GM18507 (cell line): ENCODE data around the gene CD177.
"Not testable (repeated sequence)": the region's sequence is repeated elsewhere in the genome, so short reads cannot be mapped to it uniquely, and the experiment has no call there.

ENCODE experiments used
- DNase-seq: peaks from one replicate; pipeline ENCODE4 v3.0.0; 2011; ENCODE audit warnings: low read depth; ENCODE audit not compliant: insufficient read length; ENCODE audit errors: extremely low spot score
- FAIRE-seq: peaks from 2 replicates; lab custom pipeline; 2011; peaks lifted over from hg19 to GRCh38; lab: Jason Lieb, UNC

The CD177 gene, protein sequence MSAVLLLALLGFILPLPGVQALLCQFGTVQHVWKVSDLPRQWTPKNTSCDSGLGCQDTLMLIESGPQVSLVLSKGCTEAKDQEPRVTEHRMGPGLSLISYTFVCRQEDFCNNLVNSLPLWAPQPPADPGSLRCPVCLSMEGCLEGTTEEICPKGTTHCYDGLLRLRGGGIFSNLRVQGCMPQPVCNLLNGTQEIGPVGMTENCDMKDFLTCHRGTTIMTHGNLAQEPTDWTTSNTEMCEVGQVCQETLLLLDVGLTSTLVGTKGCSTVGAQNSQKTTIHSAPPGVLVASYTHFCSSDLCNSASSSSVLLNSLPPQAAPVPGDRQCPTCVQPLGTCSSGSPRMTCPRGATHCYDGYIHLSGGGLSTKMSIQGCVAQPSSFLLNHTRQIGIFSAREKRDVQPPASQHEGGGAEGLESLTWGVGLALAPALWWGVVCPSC

DNA sequence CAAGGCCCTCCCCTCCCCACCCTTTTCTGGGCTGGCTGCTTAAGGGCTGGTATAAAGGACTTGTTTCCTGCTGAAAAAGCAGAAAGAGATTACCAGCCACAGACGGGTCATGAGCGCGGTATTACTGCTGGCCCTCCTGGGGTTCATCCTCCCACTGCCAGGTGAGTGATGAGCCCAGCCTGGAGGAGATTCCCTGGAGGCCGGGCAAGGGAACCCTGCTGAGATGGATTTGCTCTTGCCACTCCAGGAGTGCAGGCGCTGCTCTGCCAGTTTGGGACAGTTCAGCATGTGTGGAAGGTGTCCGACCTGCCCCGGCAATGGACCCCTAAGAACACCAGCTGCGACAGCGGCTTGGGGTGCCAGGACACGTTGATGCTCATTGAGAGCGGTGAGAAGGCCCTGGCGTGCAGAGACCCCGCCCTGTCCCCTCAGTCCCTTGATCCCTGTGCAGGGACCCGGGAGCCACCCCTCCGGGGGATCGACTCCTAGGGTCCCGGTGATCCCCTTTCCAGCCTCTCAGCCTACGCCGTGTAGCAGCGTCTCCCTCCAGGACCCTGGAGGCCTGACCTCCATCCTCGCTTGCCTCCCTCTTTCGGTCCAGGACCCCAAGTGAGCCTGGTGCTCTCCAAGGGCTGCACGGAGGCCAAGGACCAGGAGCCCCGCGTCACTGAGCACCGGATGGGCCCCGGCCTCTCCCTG is at the start of gene CD177:
TSS of gene CD177 (plus strand) at position 81 of the 699 bp plus-strand sequence. CDS start at position 110, 29 bp downstream.
- no peak for FAIRE-seq

DNA sequence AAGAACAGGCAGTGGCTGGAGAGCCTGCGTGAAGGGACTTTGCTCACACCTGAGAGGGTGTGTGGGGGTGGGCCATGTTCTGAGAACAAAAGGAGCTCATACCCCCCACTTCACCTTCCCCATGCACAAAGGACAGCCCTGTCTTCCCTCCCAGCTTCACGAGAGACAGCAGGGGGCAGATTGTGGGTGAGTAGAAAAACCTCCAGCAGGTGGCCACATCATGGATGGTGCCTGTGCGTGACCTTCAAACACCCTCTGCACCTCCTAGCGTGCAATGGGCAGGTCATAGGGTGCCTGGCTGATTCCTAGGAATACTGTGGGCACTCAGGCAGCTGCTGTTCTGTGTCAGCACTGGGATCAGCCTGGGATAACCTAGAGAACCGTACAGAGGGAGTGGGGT is 47.8 kb upstream of the CD177 start:
- DNase-seq (no peak), FAIRE-seq (no peak)

More for the DNA sequence above, at the start of gene CD177:
- DNase-seq = no peak

DNA sequence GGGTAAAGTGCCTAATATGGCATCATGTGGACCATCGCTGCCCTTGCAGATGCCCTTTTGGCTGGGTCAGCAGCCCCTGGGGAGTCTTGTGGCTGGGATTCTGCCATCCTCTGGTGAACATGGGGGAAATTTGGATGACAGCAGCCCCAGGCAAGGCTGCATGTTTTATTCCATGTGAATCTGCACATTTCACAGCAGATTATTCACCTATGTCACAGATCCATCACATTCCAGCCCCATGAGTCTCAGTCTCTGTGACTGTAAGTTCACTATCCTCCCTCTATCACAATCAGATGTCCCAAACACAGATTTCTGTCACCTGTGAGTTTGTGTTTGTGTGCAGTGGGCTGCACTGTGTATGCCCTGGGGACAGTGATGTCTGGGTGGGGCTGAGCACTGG is 47.4 kb upstream of the CD177 start:
- FAIRE-seq (no peak), DNase-seq (no peak)

DNA sequence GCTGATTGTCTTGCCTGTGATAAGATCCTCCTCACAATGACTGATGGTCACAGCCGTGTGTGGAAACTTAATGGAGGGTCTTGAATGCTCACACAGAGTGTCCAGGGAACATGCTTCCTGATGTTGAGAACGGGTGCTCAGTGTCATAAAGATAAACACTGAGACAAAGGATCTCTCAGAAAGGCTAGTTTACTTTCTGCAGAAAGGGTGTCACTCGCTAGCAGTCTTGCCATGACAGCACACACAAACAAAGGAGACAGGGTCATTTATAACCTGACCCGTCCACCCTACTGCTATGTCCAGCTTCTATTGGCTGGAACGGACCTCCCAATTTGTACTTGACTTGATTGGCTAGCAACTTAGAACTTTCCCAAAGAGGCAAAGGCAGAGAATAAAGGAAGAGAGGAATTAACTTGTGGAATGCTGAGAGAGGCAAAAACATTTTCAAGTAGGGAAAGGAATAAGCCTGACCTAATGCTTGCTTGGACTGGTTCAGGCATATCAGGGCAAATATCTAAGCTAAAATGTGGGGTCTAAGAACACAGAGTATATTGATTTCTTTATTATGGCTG is 45.2 kb upstream of the CD177 start:
- no peak for FAIRE-seq
- no peak for DNase-seq

DNA sequence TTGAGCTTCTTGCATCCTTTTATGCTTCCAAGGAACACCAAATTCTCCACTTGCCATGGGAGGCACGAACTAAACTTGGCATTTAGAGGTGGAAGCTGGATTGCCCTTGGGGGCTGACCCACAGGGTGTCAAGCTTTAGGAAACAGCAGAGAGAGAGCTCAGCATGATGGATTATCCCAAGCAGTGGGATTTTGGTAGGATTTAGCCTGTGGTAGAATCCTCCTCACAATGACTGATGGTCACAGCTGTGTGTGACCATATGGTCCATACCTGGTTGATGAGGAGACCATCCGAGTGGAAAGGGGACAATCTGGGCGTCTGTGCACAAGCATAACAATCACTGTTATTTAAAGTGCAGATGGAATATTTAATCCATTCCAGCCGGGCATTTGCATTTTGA is 44.0 kb upstream of the CD177 start:
- DNase-seq (no peak), FAIRE-seq (no peak)

DNA sequence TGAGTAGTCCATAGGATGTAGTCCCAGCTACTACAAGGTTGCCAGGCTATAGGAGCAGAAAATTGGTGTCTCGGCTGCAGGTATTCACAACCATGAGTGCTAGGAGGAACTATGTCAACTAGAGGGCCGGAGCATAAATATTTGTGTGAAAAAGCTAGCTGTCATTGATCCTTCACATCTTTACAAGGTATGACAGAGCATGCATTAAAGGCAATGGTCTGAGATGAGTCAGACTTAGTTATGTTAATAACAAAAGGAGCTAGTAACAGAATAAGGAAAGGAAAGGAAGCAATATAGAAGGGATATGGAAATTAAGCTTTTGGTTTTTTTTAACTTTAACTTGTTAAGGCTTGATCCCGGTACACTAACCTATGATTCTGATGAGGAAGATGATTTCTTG is 43.3 kb upstream of the CD177 start:
- no peak for FAIRE-seq
- no peak for DNase-seq

DNA sequence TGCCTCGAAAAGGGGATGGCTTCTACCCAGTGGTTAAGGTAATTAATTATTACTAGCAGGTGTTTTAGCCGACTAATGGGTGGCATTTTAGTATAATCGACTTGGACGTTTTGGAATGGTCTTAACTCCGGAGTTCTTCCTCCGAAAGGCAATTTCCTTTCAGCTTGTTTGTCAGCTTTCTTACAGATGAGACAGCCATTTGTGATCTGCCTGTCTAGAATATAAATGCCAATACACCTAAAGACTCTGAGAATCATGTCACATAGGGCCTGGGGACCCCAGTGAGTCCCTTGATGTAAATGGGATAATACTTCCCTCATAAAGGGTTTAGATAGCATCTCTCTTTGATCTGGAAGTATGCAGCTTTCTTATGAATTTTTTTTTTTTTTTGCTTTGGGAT is 42.2 kb upstream of the CD177 start:
- DNase-seq (no peak), FAIRE-seq (no peak)

DNA sequence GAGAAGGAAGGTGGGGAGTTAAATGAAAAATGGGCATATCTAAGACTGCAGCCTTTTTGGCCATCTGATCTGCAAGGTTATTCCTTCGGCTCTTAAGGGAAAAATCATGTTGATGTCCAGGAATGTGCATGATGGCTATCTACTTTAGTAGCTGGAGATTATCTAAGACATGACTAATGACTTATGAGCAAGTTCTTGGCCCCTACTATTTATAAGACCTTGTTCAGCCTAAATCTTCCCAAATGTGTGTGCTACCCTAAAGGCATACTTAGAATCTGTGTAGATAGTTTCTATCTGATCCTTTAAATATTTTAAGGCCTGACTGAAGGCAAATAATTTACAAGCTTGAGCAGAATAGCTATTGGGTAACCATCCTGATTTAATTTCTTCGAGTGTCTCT is 41.8 kb upstream of the CD177 start:
- FAIRE-seq (no peak), DNase-seq (no peak)

DNA sequence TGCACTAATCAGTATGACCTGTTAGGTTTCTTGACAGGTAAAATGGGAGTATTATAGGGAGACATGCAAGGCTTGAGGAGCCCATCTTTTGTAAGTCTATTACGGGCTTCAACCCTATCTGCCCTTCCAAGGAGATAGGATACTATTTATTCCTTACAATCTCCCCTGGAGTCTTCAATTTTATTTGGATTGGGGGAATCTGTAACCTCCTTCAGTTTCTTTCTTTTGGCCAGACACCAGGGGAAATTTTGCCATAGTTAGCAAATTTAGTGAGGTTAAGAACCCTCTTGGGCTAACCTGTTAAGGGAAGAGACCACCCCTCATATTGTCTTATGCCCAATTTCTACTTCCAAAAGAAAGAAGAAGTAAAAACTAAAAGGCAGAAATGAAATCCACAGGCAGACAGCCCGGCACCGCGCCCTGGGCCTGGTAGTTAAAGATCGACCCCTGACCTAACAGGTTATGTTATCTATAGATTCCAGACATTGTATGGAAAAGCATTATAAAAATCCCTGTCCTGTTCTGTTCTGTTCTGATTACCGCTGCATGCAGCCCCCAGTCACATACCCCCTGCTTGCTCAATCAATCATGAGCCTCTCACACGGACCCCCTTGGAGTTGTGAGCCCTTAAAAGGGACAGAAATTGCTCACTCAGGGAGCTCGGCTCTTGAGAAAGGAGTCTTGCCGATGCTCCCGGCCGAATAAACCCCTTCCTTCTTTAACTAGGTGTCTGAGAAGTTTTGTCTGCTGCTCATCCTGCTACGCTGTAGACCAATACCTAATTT is 39.6 kb upstream of the CD177 start:
- FAIRE-seq (no peak), DNase-seq (no peak)

DNA sequence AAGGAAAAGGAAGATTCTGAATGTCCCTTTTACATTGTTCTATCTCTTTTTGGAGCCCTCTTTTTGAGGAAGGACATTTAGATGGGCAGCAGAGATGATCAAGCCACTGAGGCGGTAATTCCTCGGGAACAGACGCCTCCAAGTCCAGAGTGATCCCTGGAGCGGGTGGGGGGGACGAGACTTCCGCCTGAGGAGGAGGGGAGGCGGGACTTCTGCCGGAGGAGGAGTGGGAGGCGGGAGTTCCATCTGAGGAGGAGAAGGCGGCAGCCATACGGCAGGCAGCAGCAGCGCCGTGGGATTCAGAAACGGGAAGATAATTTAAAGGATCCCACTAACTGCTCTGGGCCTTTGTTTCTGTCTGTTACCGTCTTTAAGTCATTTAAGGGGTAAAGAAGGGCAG is 37.6 kb upstream of the CD177 start:
- FAIRE-seq (no peak), DNase-seq (no peak)

DNA sequence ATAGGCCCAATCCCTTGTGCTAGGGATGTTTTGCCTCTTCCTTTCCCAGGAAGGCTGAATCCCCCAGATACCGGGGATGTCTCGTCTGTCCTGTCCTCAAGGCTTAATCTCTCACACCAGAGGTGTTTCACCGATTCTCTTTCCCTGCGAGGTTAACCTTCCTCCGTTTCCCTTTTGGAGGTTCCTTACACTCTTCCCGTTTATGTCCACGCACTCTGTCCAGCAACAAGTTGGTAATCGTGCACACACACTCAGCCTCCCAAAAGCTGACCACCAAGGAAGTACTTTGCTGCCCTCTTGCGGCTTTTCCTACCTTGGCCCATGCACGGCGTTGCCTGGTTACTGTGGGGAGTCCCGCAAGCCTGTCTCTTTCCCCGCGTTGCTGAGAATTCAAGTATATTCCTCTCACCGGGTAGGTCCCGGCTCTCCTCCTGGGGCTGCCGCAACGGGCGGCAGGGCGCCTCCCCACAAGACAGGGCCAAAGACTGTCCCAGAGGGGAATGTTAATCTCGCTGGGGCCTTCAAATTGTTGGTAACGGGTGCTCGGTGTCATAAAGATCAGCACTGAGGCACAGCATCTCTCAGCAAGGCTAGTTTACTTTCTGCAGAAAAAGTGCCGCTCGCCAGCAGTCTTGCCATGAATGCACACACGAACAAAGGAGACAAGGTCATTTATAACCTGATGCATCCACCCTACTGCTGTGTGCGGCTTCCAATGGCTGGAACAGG is 36.7 kb upstream of the CD177 start:
- FAIRE-seq (no peak), DNase-seq (no peak)

DNA sequence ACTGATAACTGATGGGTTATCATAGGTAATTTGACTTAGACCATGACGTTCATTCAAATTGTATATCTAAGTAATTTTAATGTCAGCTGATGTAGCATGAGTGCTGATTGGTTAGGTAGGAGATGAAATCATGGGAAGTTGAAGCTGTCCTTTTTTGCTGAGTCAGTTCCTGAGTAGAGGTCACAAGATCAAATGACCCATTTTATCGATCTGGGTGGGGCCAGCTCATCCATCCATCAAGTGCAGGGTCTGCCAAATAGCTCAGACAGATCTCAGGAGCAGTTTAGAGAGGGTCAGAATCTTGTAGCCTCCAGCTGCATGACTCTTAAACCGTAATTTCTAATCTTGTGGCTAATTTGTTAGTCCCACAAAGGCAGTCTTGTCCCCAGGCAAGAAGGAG is 35.3 kb upstream of the CD177 start:
- FAIRE-seq (no peak), DNase-seq (no peak)

DNA sequence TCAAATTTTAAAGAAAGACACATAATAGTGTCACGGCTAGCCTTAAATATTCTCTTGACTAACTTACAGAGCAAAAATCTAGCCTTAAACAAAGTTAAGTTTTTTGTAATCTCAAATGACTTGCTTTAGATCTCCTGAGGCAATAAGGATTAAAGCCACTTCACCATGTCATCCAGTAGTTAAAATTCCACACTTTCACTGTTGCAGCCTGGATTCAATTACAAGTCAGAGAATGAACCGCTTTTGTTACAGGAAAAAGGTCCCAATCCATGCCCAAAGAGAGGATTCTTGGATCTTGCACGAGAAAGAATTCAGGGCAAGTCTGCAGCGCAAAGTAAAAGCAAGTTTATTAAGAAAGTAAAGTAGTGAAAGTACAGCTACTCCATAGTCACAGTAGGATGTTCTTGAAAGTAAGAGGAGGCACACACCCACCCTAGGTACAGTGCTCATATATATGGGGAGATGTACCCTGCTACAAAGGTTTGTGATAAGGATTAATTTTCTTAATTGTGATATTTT is 34.6 kb upstream of the CD177 start:
- FAIRE-seq = no peak
- no peak for DNase-seq

DNA sequence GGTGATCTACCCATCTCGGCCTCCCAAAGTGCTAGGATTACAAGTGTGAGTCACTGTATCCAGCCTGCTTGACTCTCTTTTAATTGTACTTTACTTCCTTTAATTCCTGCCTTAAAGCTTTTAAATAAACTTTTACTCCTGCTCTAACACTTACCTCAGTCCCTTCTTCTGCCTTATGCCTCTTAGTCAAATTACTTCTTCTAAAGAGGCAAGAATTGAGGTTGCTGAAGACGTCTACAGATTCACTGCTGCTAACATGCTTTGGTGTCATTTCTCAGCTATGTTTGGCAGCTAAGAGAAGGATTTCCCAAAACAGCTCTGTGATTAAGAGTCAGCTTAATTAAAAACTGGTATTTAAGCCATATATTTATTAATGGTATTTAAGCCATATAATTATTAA is 32.9 kb upstream of the CD177 start:
- FAIRE-seq (no peak), DNase-seq (no peak)

DNA sequence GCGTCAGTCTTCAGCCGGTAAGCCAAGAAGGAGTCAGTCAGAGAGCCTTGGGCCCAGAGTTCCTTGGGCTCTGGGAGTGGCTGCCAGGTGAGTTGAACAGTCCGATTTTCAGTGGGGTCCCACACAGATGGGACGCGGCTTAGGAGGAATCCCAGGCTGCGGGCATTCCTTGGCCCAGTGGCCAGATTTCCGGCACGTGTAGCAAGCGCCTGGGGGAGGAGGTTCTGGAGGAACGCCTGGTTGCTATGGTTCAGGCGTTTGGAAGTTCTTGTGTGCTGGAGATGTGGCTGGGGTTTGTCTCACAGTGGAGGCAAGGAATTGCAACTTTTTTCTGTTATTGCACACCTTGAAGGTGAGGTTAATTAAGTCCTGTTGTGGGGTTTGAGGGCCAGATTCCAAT is 26.7 kb upstream of the CD177 start:
- not testable (repeated sequence) for DNase-seq, FAIRE-seq

DNA sequence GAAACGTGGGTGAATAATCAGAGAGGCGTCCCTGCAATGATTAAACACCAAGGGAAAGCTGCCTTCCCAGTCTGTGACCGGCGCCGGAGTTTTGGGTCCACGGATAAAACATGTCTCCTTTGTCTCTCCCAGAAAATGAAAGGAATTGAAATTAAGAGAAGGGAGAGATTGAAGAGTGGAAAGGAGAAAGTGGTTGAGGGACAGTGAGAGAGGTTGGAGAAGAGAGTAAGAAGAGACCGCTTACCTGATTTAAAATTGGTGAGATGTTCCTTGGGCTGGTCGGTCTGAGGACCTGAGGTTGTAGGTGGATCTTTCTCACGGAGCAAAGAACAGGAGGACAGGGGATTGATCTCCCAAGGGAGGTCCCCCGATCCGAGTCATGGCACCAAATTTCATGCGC is 24.9 kb upstream of the CD177 start:
- FAIRE-seq, DNase-seq: not testable (repeated sequence)

DNA sequence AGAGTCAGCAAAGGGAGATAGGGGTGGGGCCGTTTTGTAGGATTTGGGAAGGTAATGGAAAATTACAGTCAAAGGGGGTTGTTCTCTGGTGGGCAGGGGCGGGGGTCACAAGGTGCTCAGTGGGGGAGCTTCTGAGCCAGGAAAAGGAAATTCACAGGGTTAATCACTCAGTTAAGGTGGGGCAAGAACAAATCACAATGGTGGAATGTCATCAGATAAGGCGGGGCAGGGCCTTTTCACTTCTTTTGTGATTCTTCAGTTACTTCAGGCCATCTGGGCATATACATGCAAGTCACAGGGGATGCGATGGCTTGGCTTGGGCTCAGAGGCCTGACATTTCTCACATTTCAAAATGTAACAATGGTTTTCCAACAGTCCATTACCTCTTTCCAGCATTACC is 24.4 kb upstream of the CD177 start:
- FAIRE-seq, DNase-seq: not testable (repeated sequence)

DNA sequence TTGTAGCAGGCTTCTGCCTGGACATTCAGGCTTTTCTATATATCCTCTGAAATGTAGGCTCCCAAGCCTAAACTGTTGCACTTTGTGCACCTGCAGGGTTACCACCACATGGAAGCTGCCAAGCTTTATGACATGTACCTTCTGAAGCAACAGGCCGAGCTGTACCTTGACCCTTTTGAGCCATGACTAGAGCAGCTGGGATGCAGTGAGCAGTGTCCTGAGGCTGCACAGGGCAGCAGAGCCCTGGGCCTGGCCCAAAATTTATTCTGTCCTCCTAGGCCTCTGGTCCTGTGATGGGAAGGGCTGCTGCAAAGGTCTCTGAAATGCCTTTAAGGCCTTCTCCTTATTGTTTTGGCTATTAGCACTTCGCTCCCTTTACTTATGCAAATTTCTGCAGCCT is 23.5 kb upstream of the CD177 start:
- DNase-seq (no peak), FAIRE-seq (no peak)
